Aorta (tissue), 5 donors: ENCODE data around the gene MREG. TPM values are rescaled to one million over a fixed set of nuclear protein-coding genes. Genes with fewer than 3 reads are reported as not detected.

Experiments used
- ATAC-seq: fragments of 200-7000 bp; cut with Tn5 transposase; one replicate; pipeline ENCODE4 v1.9.1; 2022; ENCODE audit warnings: moderate library complexity; ENCODE audit not compliant: low FRiP score
- DNase-seq, 2 donors: peaks; one replicate each; pipeline ENCODE4 v3.0.0-alpha.2; 2020
- H3K27ac ChIP-seq, 2 donors: one replicate each; pipeline ENCODE4 v1.5.1; 2013; ENCODE audit warnings: low read length in 2 of 2, mild to moderate bottlenecking in 2 of 2, moderate library complexity in 2 of 2, control low read depth in 1 of 2, inconsistent platforms in 1 of 2, low read depth in 1 of 2
- H3K27me3 ChIP-seq, 2 donors: one replicate each; pipeline ENCODE4 v1.6.1; 2013; ENCODE audit warnings: control low read depth in 1 of 2, low read length in 1 of 2, mild to moderate bottlenecking in 1 of 2, moderate library complexity in 1 of 2; ENCODE audit not compliant: insufficient read depth in 2 of 2, control insufficient read depth in 1 of 2
- H3K36me3 ChIP-seq, 2 donors: one replicate each; pipeline ENCODE4 v1.6.1; 2013; ENCODE audit warnings: control low read depth in 1 of 2, low read length in 1 of 2, mild to moderate bottlenecking in 1 of 2; ENCODE audit not compliant: insufficient read depth in 2 of 2, control insufficient read depth in 1 of 2
- H3K4me1 ChIP-seq, 2 donors: one replicate each; pipeline ENCODE4 v1.6.1; 2013; ENCODE audit warnings: low read length in 2 of 2, control low read depth in 1 of 2, mild to moderate bottlenecking in 1 of 2, moderate library complexity in 1 of 2; ENCODE audit not compliant: insufficient read depth in 2 of 2, control insufficient read depth in 1 of 2
- H3K4me3 ChIP-seq, 2 donors: one replicate each; pipeline ENCODE4 v1.5.1; 2013; ENCODE audit warnings: low read length in 2 of 2, control low read depth in 1 of 2, mild to moderate bottlenecking in 1 of 2
- H3K9me3 ChIP-seq: one replicate; pipeline ENCODE4 v1.6.1; 2013; ENCODE audit warnings: mild to moderate bottlenecking, low read length; ENCODE audit not compliant: control insufficient read depth
- WGBS, 2 donors: extraction: QIAGEN DNeasy Blood & Tissue Kit; methylation state at CpG; one replicate each; pipeline ENCODE4 v1.1.7; 2013; 5-methylcytosine and 5-hydroxymethylcytosine counted together
- intact Hi-C, 2 donors: fragments of 100-400 bp; cut with DNase I; formaldehyde crosslinking; loops; one replicate each; pipeline versions ENCODE4 v1.14.2 to v1.15.0; 2022
- polyA plus RNA-seq, 2 donors: library from polyadenylated mRNA; stranded (reverse); fragments of 200-250 nt; gene quantifications; one replicate each; pipeline ENCODE4 v1.2.3, GENCODE V29; 2013
- total RNA-seq, 2 donors: library from RNA; stranded (reverse); fragmentation: NEBNext Ultra II Directional; extraction: Animal tissue kit (Norgen Biotek cat#: 25700); gene quantifications; one replicate each; pipeline ENCODE4 v1.2.1, GENCODE V29; 2021
- donor health status: healthy with polysubstance abuse.
- donor health status: Bipolar disorder and iron deficiency.
- donor health status: DM: no; HTN: no; CAD: no.
- donor health status: DM: no; HTN: no; CAD: no.
- donor health status: DM: yes; HTN: yes; CAD: no.

The MREG gene
- total and polyA plus RNA-seq, 4 donors: 0.31 to 2.5 (median 1.7) TPM

GRCh38 chr2:216029416-216030129 lies 16.2 kb upstream of the MREG start:
- DNase-seq (no peak), ATAC-seq (no peak)
- Histone ChIP-seq H3K36me3 (peaks cover 0 to 2% of the 10 kb centered on the region in 2 donors), H3K27me3 (no peaks in the 10 kb centered on the region), H3K27ac (no peak overlapping the region), H3K4me3 (no peak overlapping the region), H3K4me1 (peaks cover 3 to 4% of the 10 kb centered on the region in 2 donors), H3K9me3 (no peaks in the 10 kb centered on the region)
- intact Hi-C loops: no loop called here
- 93 to 94% methylated on average over 7 of the region's 7 CpGs for WGBS, 2 donors

GRCh38 chr2:216024779-216025336 lies 11.5 kb upstream of the MREG start:
- Histone ChIP-seq H3K36me3 (peaks cover 0 to 2% of the 10 kb centered on the region in 2 donors), H3K27ac (no peak overlapping the region), H3K4me1 (no peaks in the 10 kb centered on the region), H3K9me3 (no peaks in the 10 kb centered on the region), H3K4me3 (no peak overlapping the region), H3K27me3 (no peaks in the 10 kb centered on the region)
- intact Hi-C loops: no loop called here
- DNase-seq (no peak), ATAC-seq (no peak)
- 93 to 97% methylated on average over 7 of the region's 7 CpGs for WGBS, 2 donors

- intact Hi-C loops: loop anchor here in 1 of 2 donors (1.0 kb wide), 1 partner anchor 73 kb away; no protein-coding TSS in a partner anchor
Measured at GRCh38 chr2:216023055-216023648, 9.8 kb upstream of the MREG start.

GRCh38 chr2:216021768-216022565 lies 8.6 kb upstream of the MREG start:
- WGBS, 2 donors: 80 to 86% methylated on average over 7 of the region's 7 CpGs
- Histone ChIP-seq H3K4me1 (no peaks in the 10 kb centered on the region), H3K36me3 (no peaks in the 10 kb centered on the region), H3K4me3 (no peak overlapping the region), H3K27ac (no peak overlapping the region), H3K27me3 (no peaks in the 10 kb centered on the region), H3K9me3 (no peaks in the 10 kb centered on the region)
- ATAC-seq: no peak
- intact Hi-C loops: no loop called here
- no peak for DNase-seq

More at GRCh38 chr2:216023055-216023648, 9.8 kb upstream of the MREG start:
- no peak overlapping the region for H3K27ac ChIP-seq
- H3K27me3 ChIP-seq: no peaks in the 10 kb centered on the region
- WGBS, 2 donors: 36 to 40% methylated on average over 3 of the region's 3 CpGs
- no peak overlapping the region for H3K4me3 ChIP-seq
- ATAC-seq (no peak), DNase-seq (no peak)
- H3K4me1 ChIP-seq: no peaks in the 10 kb centered on the region
- H3K36me3 ChIP-seq: no peaks in the 10 kb centered on the region
- H3K9me3 ChIP-seq: no peaks in the 10 kb centered on the region

- no peaks in the 10 kb centered on the region for H3K36me3 ChIP-seq
- no peaks in the 10 kb centered on the region for H3K9me3 ChIP-seq
- 91 to 92% methylated on average over 3 of the region's 3 CpGs for WGBS, 2 donors
- no peak for ATAC-seq
- intact Hi-C loops: no loop called here
- no peak overlapping the region for H3K27ac ChIP-seq
- DNase-seq: no peak
- no peaks in the 10 kb centered on the region for H3K4me1 ChIP-seq
- H3K4me3 ChIP-seq: no peak overlapping the region
- no peaks in the 10 kb centered on the region for H3K27me3 ChIP-seq
Measured at GRCh38 chr2:216018709-216019108, 5.4 kb upstream of the MREG start.

- ATAC-seq: no peak
Measured at GRCh38 chr2:216017365-216017764, 4.0 kb upstream of the MREG start.

GRCh38 chr2:216016581-216016980 lies 3.2 kb upstream of the MREG start:
- H3K36me3 ChIP-seq: no peaks in the 10 kb centered on the region
- intact Hi-C loops: no loop called here
- ATAC-seq (no peak), DNase-seq (no peak)
- H3K27me3 ChIP-seq: no peaks in the 10 kb centered on the region
- H3K4me1 ChIP-seq: no peaks in the 10 kb centered on the region
- H3K4me3 ChIP-seq: no peak overlapping the region
- H3K9me3 ChIP-seq: no peaks in the 10 kb centered on the region
- H3K27ac ChIP-seq: no peak overlapping the region
- WGBS, 2 donors: 74 to 75% methylated on average over 1 of the region's 1 CpG

More at GRCh38 chr2:216017365-216017764, 4.0 kb upstream of the MREG start:
- Histone ChIP-seq H3K4me1 (no peaks in the 10 kb centered on the region), H3K9me3 (no peaks in the 10 kb centered on the region), H3K36me3 (no peaks in the 10 kb centered on the region), H3K27ac (no peak overlapping the region), H3K27me3 (no peaks in the 10 kb centered on the region), H3K4me3 (no peak overlapping the region)
- intact Hi-C loops: no loop called here
- WGBS, 2 donors: 88 to 89% methylated on average over 4 of the region's 4 CpGs
- no peak for DNase-seq

- no peak for ATAC-seq
- H3K27ac ChIP-seq: no peak overlapping the region
- intact Hi-C loops: no loop called here
- 88 to 90% methylated on average over 5 of the region's 5 CpGs for WGBS, 2 donors
- no peaks in the 10 kb centered on the region for H3K9me3 ChIP-seq
- H3K36me3 ChIP-seq: no peaks in the 10 kb centered on the region
- DNase-seq: no peak
- H3K4me1 ChIP-seq: no peaks in the 10 kb centered on the region
- no peak overlapping the region for H3K4me3 ChIP-seq
- no peaks in the 10 kb centered on the region for H3K27me3 ChIP-seq
Measured at GRCh38 chr2:216015722-216016464, 2.5 kb upstream of the MREG start.
